IMR-90 (cell line): Measurements from ENCODE around the gene ABAT.

Source experiments
- CTCF ChIP-seq: conservative IDR thresholded peaks from 2 replicates; pipeline ENCODE4 v1.5.1; 2012; ENCODE audit warnings: mild to moderate bottlenecking, low read depth, low read length, improper control_type of control experiment
- POLR2A ChIP-seq: IDR thresholded peaks from 2 replicates; pipeline ENCODE4 v1.6.1; 2012; ENCODE audit warnings: mild to moderate bottlenecking, low read depth, low read length

GRCh38 chr16:8730335-8730915 lies 56.0 kb downstream of the ABAT start:
- no peak for TF ChIP-seq POLR2A
- no peak for TF ChIP-seq CTCF
